Epithelial cell of esophagus (primary cell): ENCODE results near the gene LINGO1.

Source experiments
- DNase-seq: peaks from one replicate; pipeline ENCODE4 v3.0.0; 2010; ENCODE audit warnings: low read depth
- H3K4me3 ChIP-seq: 2 replicates; pipeline ENCODE4 v1.5.1; 2011; ENCODE audit warnings: mild to moderate bottlenecking, low read length, control low read depth
- TF ChIP-seq, protein P1 (sequence below): IDR thresholded peaks from 2 replicates; pipeline ENCODE4 v1.5.1; 2011; ENCODE audit warnings: low read depth, mild to moderate bottlenecking, low read length, control low read depth, inconsistent platforms; ENCODE audit not compliant: insufficient read depth; ENCODE audit errors: missing control alignments

The LINGO1 gene

DNA sequence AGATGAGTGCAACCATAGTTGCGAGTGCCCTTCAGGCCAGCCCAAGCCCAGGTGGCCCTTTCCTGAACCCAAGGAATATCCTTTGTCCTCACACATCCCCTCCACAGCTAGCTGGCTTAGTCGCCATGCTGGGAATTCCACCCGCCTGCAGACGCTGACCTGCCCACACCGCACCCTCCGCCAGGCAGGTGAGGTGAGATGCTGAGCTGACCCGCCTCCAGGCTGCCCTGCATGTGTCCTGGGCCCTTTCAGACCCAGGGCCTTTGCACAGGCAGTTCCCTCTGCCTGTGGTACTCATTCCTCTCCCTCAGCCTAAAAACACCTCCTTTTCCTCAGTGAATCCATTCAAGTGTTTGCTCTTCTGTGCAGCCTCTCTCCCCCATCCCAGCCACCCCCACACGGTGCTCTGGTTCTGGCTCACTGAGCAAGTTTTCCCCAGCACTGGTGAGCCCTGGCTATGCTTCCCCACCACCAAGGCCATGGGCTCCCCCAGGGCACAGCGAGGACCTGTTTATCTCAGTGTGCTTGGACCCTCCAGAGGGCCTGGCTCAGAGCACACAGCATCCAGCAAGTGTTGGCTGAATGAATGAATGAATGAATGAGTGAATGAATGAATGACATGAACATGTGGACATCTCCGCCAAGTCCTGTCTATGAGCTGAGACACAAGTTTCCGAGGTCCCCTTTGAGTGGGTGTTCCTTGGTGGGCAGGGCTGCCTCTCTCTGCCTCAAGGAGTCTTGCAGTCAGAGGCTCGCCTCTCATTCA, 33.0 kb upstream of the LINGO1 start:
- no peak for DNase-seq
- H3K4me3 ChIP-seq: no peak overlapping the region
- TF ChIP-seq, protein P1, sequence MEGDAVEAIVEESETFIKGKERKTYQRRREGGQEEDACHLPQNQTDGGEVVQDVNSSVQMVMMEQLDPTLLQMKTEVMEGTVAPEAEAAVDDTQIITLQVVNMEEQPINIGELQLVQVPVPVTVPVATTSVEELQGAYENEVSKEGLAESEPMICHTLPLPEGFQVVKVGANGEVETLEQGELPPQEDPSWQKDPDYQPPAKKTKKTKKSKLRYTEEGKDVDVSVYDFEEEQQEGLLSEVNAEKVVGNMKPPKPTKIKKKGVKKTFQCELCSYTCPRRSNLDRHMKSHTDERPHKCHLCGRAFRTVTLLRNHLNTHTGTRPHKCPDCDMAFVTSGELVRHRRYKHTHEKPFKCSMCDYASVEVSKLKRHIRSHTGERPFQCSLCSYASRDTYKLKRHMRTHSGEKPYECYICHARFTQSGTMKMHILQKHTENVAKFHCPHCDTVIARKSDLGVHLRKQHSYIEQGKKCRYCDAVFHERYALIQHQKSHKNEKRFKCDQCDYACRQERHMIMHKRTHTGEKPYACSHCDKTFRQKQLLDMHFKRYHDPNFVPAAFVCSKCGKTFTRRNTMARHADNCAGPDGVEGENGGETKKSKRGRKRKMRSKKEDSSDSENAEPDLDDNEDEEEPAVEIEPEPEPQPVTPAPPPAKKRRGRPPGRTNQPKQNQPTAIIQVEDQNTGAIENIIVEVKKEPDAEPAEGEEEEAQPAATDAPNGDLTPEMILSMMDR: no peak

DNA sequence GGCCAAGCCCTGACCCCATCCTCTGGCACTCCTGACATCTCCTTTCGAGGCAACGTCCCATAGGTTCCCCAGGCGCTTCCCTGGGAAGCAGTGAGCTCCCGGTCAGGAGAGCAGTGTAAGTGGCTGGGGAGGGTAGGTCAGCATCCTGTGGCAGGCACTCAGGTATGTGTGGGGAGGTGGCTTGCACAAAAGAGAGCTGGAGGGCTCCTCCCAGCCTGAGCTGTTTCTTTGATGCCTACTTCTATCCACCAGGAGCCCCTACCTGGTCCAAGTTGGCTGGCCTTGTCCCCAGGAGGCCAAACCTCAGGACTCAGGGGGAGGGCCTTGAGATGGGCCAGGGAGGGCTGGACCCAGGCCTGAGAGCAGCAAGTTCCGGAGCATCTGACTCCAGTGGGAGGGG, 31.7 kb upstream of the LINGO1 start:
- H3K4me3 ChIP-seq: no peak overlapping the region
- DNase-seq: no peak
- TF ChIP-seq, protein P1: no peak

DNA sequence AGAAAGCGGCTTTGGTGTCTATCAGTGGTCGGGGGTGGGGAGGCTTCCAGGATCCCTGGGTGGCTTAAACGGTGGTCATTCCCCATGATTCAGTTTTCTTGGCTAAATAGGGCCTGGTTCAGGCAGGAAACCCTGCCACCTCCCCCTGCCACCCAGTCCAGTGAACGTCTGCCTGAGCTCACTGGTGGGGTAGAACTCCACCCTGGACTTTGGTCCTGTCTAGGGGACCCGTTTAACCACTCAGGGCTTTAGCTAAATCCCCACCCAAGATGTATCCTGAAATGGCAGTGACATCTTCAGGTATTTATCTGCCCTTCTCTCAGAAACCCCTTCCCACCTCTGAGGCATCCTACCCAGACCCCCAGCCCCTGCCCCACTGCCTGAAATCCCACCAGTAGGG, 30.5 kb upstream of the LINGO1 start:
- H3K4me3 ChIP-seq: no peak overlapping the region
- no peak for DNase-seq
- TF ChIP-seq, protein P1: no peak

DNA sequence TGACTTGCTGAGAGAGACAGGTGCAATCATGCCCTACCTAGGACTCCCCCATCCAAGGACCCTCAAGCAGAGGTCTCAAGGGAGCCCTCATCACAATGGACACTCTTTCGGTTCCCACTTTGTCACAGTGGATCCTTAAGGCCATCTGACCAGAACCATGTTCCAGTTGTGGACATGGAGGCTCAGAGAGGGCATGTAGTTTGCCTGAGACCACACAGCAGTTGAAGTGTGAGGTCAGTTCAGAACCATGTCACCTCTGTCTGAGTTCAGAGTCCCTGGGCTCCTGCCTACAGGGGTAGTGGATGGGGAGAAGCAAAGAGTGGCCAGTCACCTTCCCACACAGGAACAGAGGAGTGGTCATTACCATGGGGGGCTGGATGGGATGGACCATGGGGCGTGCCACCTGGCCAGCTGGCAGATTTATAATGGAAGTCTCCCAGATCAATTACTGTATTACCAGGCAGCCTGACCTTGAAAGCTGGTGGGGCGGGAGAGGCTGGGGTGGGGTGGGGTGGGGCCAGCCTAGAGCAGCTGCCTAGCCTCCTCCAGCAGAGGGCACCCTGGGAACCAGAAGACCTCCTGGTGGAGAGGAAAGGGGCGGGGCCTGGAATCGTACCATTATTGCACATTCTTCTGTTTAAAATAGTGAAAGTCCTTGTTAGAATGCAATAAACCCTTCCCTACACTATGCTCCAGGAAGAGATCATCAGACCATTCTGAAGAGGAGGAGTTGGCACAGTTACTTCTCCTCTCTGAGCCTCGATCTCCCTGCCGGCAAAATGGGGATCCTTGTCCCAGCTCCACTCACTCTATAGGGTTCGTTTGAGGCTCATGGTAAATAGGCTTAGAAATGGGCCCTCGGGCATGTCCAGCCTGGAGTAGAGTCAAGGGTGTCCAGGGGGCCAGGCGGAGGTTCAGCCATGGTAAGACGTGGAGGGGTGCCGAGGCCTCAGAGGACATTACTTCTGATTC, 26.9 kb upstream of the LINGO1 start:
- TF ChIP-seq, protein P1: peak; percentile 38
- peak; percentile 42 for DNase-seq
- no peak overlapping the region for H3K4me3 ChIP-seq

DNA sequence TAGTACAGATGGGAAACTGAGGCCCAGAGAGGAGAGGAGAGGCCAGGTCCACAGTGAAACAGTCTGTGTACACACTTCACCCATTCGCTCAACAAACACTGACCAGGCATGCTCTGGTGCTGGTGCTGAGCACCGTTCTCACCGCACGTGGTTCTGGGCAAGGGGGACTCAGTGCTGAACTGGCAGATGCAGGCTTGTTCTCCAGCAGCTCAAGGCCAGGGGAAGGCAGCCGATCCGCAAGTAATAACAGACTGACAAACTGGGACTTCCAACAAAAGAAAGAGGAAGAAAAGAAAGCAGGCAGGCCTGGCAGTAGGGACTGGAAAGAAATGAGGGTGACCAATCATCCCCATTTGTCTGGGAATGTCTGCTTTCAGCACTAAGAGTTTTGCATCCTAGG, 25.6 kb upstream of the LINGO1 start:
- TF ChIP-seq, protein P1: no peak
- H3K4me3 ChIP-seq: no peak overlapping the region

DNA sequence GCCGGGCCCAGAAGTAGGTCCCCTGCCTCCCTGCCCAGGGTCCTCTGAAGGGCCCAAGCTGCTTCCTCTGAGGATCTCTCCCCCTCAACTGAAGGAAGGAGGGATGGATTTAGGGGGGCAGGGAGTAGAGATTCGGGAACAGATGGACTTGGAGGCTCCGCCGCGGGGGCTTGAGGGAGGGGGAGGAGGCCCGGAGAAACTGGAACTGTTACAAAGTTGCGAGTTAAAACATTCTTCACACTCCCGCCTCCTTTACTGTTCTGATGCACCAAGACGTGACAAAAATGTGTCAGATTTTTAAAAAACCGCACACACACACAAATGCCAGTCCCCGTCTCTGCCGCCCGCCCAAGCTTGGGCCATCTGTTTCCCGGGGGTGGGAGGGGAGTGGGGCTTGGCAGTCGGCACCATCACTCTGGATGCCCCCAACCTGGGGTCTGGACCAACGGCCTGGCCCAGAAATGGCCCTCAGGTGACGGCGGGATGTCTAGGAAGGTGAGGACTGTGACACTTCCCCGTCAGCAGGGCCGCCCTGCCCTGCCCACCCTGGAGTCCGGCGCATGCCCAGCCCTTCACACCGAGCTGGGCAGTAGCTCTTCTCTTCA, 25.0 kb upstream of the LINGO1 start:
- DNase-seq: no peak
- no peak overlapping the region for H3K4me3 ChIP-seq
- TF ChIP-seq, protein P1: no peak

More for the DNA sequence above, 25.6 kb upstream of the LINGO1 start:
- no peak for DNase-seq
